Activated B cell treated with CpG ODN at 0.5 μM for 24 hours (primary cell): ENCODE measurements around the gene SENP1. TPM values are rescaled to one million over a fixed set of nuclear protein-coding genes. Genes with fewer than 3 reads are reported as not detected.

Experiments used
- ATAC-seq: fragments of 200-7000 bp; cut with Tn5 transposase; one replicate; pipeline ENCODE4 v1.10.0; 2021; ENCODE audit warnings: low read depth, mild to moderate bottlenecking, moderate library complexity
- CTCF ChIA-PET: fragments of 350-600 bp; sonication (Branson Sonifier 250); formaldehyde crosslinking; loops from one replicate; lab custom pipeline; 2021; ENCODE audit warnings: antibody characterized with exemption; lab: Charles Lee
- POLR2A ChIA-PET: fragments of 350-600 bp; sonication (Branson Sonifier 250); formaldehyde crosslinking; loops from one replicate; lab custom pipeline; 2021; ENCODE audit warnings: antibody characterized with exemption; lab: Charles Lee
- DNase-seq: peaks from one replicate; pipeline ENCODE4 v3.0.0; 2022
- H3K27ac Mint-ChIP-seq: one replicate; pipeline ENCODE4 v1.8.0; 2020; ENCODE audit warnings: mixed read lengths
- H3K27me3 Mint-ChIP-seq: one replicate; pipeline ENCODE4 v1.8.0; 2021; ENCODE audit warnings: mixed read lengths
- H3K36me3 Mint-ChIP-seq: one replicate; pipeline ENCODE4 v1.8.0; 2021; ENCODE audit warnings: low read depth, mixed read lengths
- H3K4me1 Mint-ChIP-seq: one replicate; pipeline ENCODE4 v1.8.0; 2021; ENCODE audit warnings: mixed read lengths
- H3K4me3 Mint-ChIP-seq: one replicate; pipeline ENCODE4 v1.8.0; 2020; ENCODE audit warnings: mild to moderate bottlenecking, mixed read lengths
- H3K9me3 Mint-ChIP-seq: one replicate; pipeline ENCODE4 v1.8.0; 2020; ENCODE audit warnings: mixed read lengths
- intact Hi-C: fragments of 100-400 bp; cut with micrococcal nuclease; formaldehyde crosslinking; loops from one replicate; pipeline ENCODE4 v1.15.1; 2024
- total RNA-seq: library from RNA; stranded (reverse); gene quantifications from 2 replicates; pipeline ENCODE4 v1.2.3, GENCODE V29; 2022
- TF ChIP-seq, protein P1 (sequence below): fragments of 200-600 bp; IDR thresholded peaks from one replicate; pipeline ENCODE4 v1.8.0; 2022; ENCODE audit warnings: antibody characterized with exemption, mild to moderate bottlenecking

The SENP1 gene
- total RNA-seq, 1 donor from 2014 or later, result 43.2 TPM

DNA sequence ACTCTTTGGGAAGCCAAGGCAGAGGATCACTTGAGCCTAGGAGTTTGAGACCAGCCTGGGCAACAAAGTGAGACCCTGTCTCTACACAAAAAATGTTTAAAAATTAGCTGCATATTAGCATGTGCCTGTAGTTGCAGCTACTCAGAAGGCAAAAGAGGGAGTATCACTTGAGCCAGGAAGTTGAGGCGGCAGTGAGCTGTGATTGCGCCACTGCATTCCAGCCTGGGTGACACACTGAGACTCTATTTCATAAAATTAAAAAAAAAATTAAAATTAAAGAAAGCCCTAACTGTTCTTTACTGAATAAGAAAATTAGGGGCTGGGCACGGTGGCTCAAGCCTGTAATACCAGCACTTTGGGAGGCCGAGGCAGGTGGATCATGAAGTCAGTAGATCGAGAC, 27.0 kb downstream of the SENP1 start:
- POLR2A ChIA-PET, result no interaction called here
- no peaks in the 10 kb centered on the region for H3K27me3 Mint-ChIP-seq
- no peak for ATAC-seq
- peaks cover 74% of the 10 kb centered on the region for H3K36me3 Mint-ChIP-seq
- H3K27ac Mint-ChIP-seq, result no peak overlapping the region
- CTCF ChIA-PET, result no interaction called here
- no peaks in the 10 kb centered on the region for H3K9me3 Mint-ChIP-seq
- DNase-seq, result no peak
- H3K4me3 Mint-ChIP-seq, result no peak overlapping the region
- H3K4me1 Mint-ChIP-seq, result no peaks in the 10 kb centered on the region
- TF ChIP-seq, protein P1, sequence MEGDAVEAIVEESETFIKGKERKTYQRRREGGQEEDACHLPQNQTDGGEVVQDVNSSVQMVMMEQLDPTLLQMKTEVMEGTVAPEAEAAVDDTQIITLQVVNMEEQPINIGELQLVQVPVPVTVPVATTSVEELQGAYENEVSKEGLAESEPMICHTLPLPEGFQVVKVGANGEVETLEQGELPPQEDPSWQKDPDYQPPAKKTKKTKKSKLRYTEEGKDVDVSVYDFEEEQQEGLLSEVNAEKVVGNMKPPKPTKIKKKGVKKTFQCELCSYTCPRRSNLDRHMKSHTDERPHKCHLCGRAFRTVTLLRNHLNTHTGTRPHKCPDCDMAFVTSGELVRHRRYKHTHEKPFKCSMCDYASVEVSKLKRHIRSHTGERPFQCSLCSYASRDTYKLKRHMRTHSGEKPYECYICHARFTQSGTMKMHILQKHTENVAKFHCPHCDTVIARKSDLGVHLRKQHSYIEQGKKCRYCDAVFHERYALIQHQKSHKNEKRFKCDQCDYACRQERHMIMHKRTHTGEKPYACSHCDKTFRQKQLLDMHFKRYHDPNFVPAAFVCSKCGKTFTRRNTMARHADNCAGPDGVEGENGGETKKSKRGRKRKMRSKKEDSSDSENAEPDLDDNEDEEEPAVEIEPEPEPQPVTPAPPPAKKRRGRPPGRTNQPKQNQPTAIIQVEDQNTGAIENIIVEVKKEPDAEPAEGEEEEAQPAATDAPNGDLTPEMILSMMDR, result no peak
- intact Hi-C loops, result no loop called here

DNA sequence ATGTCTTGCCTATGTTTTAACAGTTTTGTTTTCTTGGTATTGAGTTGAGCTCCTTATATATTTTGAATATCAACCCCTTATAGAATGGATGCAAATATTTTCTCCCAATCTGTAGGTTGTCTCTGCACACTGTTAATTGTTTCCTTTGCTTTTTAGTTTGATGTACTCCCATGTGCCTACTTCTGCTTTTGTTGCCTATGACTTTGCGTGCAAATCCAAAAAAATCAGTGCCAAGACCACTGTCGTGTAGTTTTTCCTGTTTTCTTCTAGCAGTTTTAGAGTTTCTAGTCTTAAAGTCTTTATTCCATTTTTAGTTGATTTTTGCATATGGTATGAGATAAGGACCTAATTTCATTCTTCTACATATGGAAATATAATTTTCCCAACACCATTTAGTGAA, 28.8 kb downstream of the SENP1 start:
- CTCF ChIA-PET, result no interaction called here
- intact Hi-C loops, result no loop called here
- ATAC-seq (no peak), DNase-seq (no peak)
- Mint-ChIP-seq H3K9me3 (no peaks in the 10 kb centered on the region), H3K27ac (no peak overlapping the region), H3K4me3 (no peak overlapping the region), H3K36me3 (peaks cover 68% of the 10 kb centered on the region), H3K27me3 (no peaks in the 10 kb centered on the region), H3K4me1 (no peaks in the 10 kb centered on the region)
- TF ChIP-seq, protein P1, result no peak
- POLR2A ChIA-PET, result no interaction called here

DNA sequence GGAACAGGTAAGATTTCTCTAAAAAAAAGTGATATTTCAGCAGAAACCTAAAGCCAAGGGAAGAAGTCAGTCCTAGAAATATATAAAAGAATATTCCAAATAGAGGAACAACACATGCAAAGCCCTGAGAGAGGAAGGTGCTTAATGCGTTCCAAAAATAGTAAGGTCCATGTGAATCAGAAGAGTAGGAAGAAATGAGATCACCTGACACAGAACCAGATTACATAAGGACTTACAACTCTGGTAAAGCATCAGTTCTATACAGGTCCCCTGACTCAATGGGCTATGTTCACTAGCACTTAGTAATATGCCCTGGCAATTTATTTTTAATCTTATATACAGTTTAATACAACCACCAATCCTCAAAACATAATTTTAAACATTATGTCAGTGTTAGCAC, 30.0 kb downstream of the SENP1 start:
- TF ChIP-seq, protein P1, result no peak
- ATAC-seq, result no peak

DNA sequence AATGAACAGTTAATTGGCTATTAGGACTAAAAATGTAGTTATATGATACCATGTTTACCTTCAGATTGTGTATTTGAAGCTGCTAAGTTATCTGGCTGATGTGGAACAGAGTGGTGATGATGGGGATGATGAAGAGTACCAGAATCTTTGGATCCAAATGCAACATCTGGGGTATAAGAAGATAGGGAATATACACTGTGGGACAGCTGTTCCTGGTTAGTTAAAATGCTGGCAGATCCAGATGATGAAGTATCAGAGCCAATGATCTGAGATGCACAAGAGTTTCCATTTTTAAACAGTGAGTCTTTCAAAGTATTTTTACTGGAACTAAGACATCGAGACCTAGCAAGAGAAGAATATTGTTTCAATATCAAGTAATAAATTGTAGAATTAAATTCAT, 31.6 kb downstream of the SENP1 start:
- Mint-ChIP-seq H3K27me3 (no peaks in the 10 kb centered on the region), H3K36me3 (peaks cover 68% of the 10 kb centered on the region), H3K9me3 (no peaks in the 10 kb centered on the region), H3K27ac (no peak overlapping the region), H3K4me3 (no peak overlapping the region), H3K4me1 (no peaks in the 10 kb centered on the region)
- ATAC-seq, result no peak
- no peak for DNase-seq
- intact Hi-C loops, result no loop called here
- CTCF ChIA-PET, result interaction anchor here (1.1 kb wide), 1 partner anchor 115 kb away, joined by 3 read pairs; no protein-coding TSS in a partner anchor
- POLR2A ChIA-PET, result no interaction called here
- TF ChIP-seq, protein P1, result no peak

More for the DNA sequence above, 30.0 kb downstream of the SENP1 start:
- Mint-ChIP-seq H3K4me1 (no peaks in the 10 kb centered on the region), H3K27me3 (no peaks in the 10 kb centered on the region), H3K27ac (no peak overlapping the region), H3K36me3 (peaks cover 66% of the 10 kb centered on the region), H3K9me3 (no peaks in the 10 kb centered on the region), H3K4me3 (no peak overlapping the region)
- intact Hi-C loops, result no loop called here
- DNase-seq, result no peak
- ChIA-PET POLR2A (no interaction called here), CTCF (no interaction called here)

DNA sequence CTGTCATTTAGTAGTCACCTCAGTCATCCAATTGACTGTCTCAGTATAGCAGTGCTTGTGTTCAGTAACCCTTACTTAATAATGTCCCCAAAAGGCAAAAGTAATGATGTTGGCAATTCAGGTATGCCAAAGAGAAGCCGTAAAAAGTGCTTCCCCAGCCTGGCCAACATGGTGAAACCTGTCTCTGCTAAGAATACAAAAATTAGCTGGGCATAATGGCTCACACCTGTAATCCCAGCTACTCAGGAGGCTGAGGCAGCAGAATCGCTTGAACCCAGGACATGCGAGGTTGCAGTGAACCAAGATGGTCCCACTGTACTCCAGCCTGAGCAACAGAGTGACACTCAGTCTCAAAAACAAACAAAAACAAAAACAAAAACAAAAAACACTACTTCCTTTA, 33.6 kb downstream of the SENP1 start:
- no peak overlapping the region for H3K4me3 Mint-ChIP-seq
- no peaks in the 10 kb centered on the region for H3K4me1 Mint-ChIP-seq
- no peaks in the 10 kb centered on the region for H3K9me3 Mint-ChIP-seq
- TF ChIP-seq, protein P1, result no peak
- ATAC-seq (no peak), DNase-seq (no peak)
- intact Hi-C loops, result no loop called here
- H3K27ac Mint-ChIP-seq, result no peak overlapping the region
- peaks cover 63% of the 10 kb centered on the region for H3K36me3 Mint-ChIP-seq
- no peaks in the 10 kb centered on the region for H3K27me3 Mint-ChIP-seq
- ChIA-PET CTCF (no interaction called here), POLR2A (no interaction called here)
